Measurements from ENCODE around the gene APPL1. TPM values are rescaled to one million over a fixed set of nuclear protein-coding genes. Genes with fewer than 3 reads are reported as not detected.

Gene APPL1
- total and polyA plus RNA-seq, 2 experiments from 2014 or later, result 31.9 to 54.0 TPM

- Histone ChIP-seq H3K9me2 (replicated peaks; ENCODE audit: insufficient read depth) (no peaks in the 10 kb centered on the region), H2AFZ (no peak overlapping the region), H4K20me1 (ENCODE audit: insufficient read depth, poor library complexity, severe bottlenecking) (no peaks in the 10 kb centered on the region), H3K4me3 (no peak overlapping the region), H3K27ac (no peak overlapping the region), H3K27me3 (no peaks in the 10 kb centered on the region), H3K4me2 (no peak overlapping the region), H3K4me1 (ENCODE audit: insufficient read depth) (no peaks in the 10 kb centered on the region), H3K36me3 (replicated peaks; ENCODE audit: insufficient read depth, low read depth) (no peaks in the 10 kb centered on the region), H3K79me2 (no peaks in the 10 kb centered on the region), H3K9me3 (ENCODE audit: low read depth) (no peaks in the 10 kb centered on the region)
- peak; percentile 16 for DNase-seq (ENCODE audit: low spot score)
- TF ChIP-seq EZH2 (IDR thresholded peaks at IDR 0.05; ENCODE audit: borderline replicate concordance), result no peak
- TF ChIP-seq CTCF (IDR thresholded peaks at IDR 0.05; ENCODE audit: poor library complexity), result peak; percentile 67
- 47% methylated on average over 2 of the region's 2 CpGs for WGBS (ENCODE audit: low lambda C conversion rate, missing lambda C conversion rate)
Observed at GRCh38 chr3:57221883-57222282, 5.6 kb upstream of the APPL1 start.

- H3K4me2 ChIP-seq, result no peak overlapping the region
- no peaks in the 10 kb centered on the region for H3K4me1 ChIP-seq (ENCODE audit: insufficient read depth)
- peaks cover 4% of the 10 kb centered on the region for H4K20me1 ChIP-seq (ENCODE audit: insufficient read depth, poor library complexity, severe bottlenecking)
- H3K9me2 ChIP-seq (replicated peaks; ENCODE audit: insufficient read depth), result no peaks in the 10 kb centered on the region
- H3K36me3 ChIP-seq (replicated peaks; ENCODE audit: insufficient read depth, low read depth), result no peaks in the 10 kb centered on the region
- no peak overlapping the region for H3K4me3 ChIP-seq
- no peak overlapping the region for H2AFZ ChIP-seq
- 61% methylated on average over 4 of the region's 4 CpGs for WGBS (ENCODE audit: low lambda C conversion rate, missing lambda C conversion rate)
- H3K27ac ChIP-seq, result no peak overlapping the region
- H3K27me3 ChIP-seq, result no peaks in the 10 kb centered on the region
- H3K9me3 ChIP-seq (ENCODE audit: low read depth), result no peaks in the 10 kb centered on the region
- peaks cover 13% of the 10 kb centered on the region for H3K79me2 ChIP-seq
- no peak for DNase-seq (ENCODE audit: low spot score)
- TF ChIP-seq CTCF (IDR thresholded peaks at IDR 0.05; ENCODE audit: poor library complexity) (no peak), EZH2phosphoT487 (IDR thresholded peaks at IDR 0.05; ENCODE audit: low read depth, severe bottlenecking, unreplicated experiment) (no peak), EZH2 (IDR thresholded peaks at IDR 0.05; ENCODE audit: borderline replicate concordance) (no peak)
Observed at GRCh38 chr3:57224856-57225255, 2.7 kb upstream of the APPL1 start.

- Histone ChIP-seq H3K79me2 (peaks cover 27% of the 10 kb centered on the region), H3K9me2 (replicated peaks; ENCODE audit: insufficient read depth) (no peaks in the 10 kb centered on the region), H3K4me1 (ENCODE audit: insufficient read depth) (no peaks in the 10 kb centered on the region), H3K4me3 (no peak overlapping the region), H3K27ac (peak overlapping the region; percentile 17), H2AFZ (no peak overlapping the region), H3K27me3 (no peaks in the 10 kb centered on the region), H4K20me1 (ENCODE audit: insufficient read depth, poor library complexity, severe bottlenecking) (peaks cover 15% of the 10 kb centered on the region), H3K4me2 (no peak overlapping the region), H3K36me3 (replicated peaks; ENCODE audit: insufficient read depth, low read depth) (no peaks in the 10 kb centered on the region), H3K9me3 (ENCODE audit: low read depth) (no peaks in the 10 kb centered on the region)
- no peak for DNase-seq (ENCODE audit: low spot score)
- TF ChIP-seq CTCF (IDR thresholded peaks at IDR 0.05; ENCODE audit: poor library complexity), result no peak
- TF ChIP-seq EZH2phosphoT487 (IDR thresholded peaks at IDR 0.05; ENCODE audit: low read depth, severe bottlenecking, unreplicated experiment), result no peak
- TF ChIP-seq EZH2 (IDR thresholded peaks at IDR 0.05; ENCODE audit: borderline replicate concordance), result no peak
- WGBS (ENCODE audit: low lambda C conversion rate, missing lambda C conversion rate), result 64% methylated on average over 2 of the region's 2 CpGs
Observed at GRCh38 chr3:57226176-57226575, 1.4 kb upstream of the APPL1 start.

Data from hepatocyte (in vitro differentiated cells).